ENCODE measurements around the gene RYR3.

Gene RYR3

DNA sequence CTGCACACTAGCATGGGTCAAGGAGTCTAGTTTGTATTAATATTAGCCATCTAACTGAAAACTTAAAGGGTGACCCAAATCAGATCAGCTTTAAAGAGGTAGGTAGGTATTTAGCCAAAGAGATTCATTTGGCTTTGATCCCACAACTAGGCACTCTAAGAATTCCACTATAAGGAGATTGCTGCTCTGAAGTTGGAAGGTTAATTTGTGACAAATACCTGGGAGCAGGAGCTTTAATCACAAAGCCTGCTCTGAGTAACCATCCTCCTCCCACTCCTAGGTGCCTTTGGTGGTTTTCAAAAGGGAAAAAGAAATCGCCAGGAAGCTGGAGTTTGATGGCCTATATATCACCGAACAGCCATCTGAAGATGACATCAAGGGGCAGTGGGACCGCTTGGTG is 537.2 kb downstream of the RYR3 start:
- Histone ChIP-seq H3K27me3 (replicated peaks; ENCODE audit: insufficient read depth, low read length) (no peaks in the 10 kb centered on the region), H3K79me2 (ENCODE audit: low read length) (no peaks in the 10 kb centered on the region), H3K27ac (ENCODE audit: low read length) (no peak overlapping the region), H2AFZ (ENCODE audit: low read length) (no peak overlapping the region), H3K4me2 (ENCODE audit: low read depth, low read length) (no peak overlapping the region), H3K36me3 (replicated peaks; ENCODE audit: insufficient read depth, low read length) (no peaks in the 10 kb centered on the region), H3F3A (ENCODE audit: insufficient read depth, low read length) (no peaks in the 10 kb centered on the region), H3K9me2 (replicated peaks; ENCODE audit: insufficient read depth, low read length) (no peaks in the 10 kb centered on the region), H3K4me3 (ENCODE audit: low read length) (no peak overlapping the region), H3K9ac (ENCODE audit: low read length) (no peak overlapping the region), H3K4me1 (ENCODE audit: low read length) (no peaks in the 10 kb centered on the region), H3K9me3 (replicated peaks; ENCODE audit: insufficient read depth, low read length) (no peaks in the 10 kb centered on the region), H4K20me1 (ENCODE audit: insufficient read depth, low read length) (no peaks in the 10 kb centered on the region)
- TF ChIP-seq CTCF (IDR thresholded peaks at IDR 0.05; ENCODE audit: low read length) (no peak), EZH2phosphoT487 (IDR thresholded peaks at IDR 0.05; ENCODE audit: low read length) (no peak), EZH2 (optimal IDR thresholded peaks at IDR 0.05; ENCODE audit: low read depth, low read length) (no peak)
- no peak for DNase-seq

DNA sequence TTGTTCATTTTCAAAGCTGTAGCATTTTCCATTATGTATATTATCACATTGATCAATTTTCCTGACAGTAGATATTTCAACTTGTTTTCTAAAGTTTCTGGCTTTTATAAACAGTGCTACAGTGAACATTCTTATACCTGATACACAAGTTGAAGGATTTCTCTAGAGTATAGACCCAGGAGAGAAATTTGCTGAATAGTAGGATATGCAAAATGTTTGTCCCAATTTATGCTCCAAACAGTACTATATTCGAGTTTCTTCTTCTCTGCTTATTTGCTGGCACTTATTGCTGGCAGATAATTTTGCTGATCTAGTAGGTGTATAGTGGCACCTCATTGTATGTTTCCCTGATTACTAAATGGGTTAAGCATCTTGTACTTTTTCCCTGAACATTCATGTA is 540.3 kb downstream of the RYR3 start:
- Histone ChIP-seq H3K27ac (ENCODE audit: low read length) (no peak overlapping the region), H3K4me2 (ENCODE audit: low read depth, low read length) (no peak overlapping the region), H3K9me3 (replicated peaks; ENCODE audit: insufficient read depth, low read length) (no peaks in the 10 kb centered on the region), H4K20me1 (ENCODE audit: insufficient read depth, low read length) (no peaks in the 10 kb centered on the region), H3K4me3 (ENCODE audit: low read length) (no peak overlapping the region), H3K27me3 (replicated peaks; ENCODE audit: insufficient read depth, low read length) (no peaks in the 10 kb centered on the region), H3K36me3 (replicated peaks; ENCODE audit: insufficient read depth, low read length) (no peaks in the 10 kb centered on the region), H3K4me1 (ENCODE audit: low read length) (no peaks in the 10 kb centered on the region), H3K79me2 (ENCODE audit: low read length) (no peaks in the 10 kb centered on the region), H3K9me2 (replicated peaks; ENCODE audit: insufficient read depth, low read length) (no peaks in the 10 kb centered on the region), H3F3A (ENCODE audit: insufficient read depth, low read length) (no peaks in the 10 kb centered on the region), H3K9ac (ENCODE audit: low read length) (no peak overlapping the region), H2AFZ (ENCODE audit: low read length) (no peak overlapping the region)
- no peak for DNase-seq
- no peak for TF ChIP-seq EZH2phosphoT487 (IDR thresholded peaks at IDR 0.05; ENCODE audit: low read length)
- TF ChIP-seq CTCF (IDR thresholded peaks at IDR 0.05; ENCODE audit: low read length), result no peak
- no peak for TF ChIP-seq EZH2 (optimal IDR thresholded peaks at IDR 0.05; ENCODE audit: low read depth, low read length)

DNA sequence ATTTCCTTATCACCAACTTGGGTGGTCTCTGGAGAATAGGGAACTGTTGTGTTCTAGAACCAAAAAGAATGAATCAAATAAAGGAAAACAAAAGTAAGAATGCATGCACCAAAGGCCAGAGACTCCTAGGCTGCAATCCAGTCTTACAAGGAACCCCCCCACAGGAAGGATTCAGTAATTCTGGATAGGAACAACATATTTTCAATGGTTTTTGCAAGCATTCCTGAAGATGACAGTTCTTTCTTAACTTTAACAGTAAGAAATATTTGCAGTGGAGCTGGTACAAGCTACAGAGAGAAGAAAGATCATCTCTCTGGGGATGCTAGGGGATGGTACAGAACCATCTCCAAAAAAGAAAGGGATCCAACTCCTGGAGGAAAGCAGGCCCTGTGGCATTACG is 541.3 kb downstream of the RYR3 start:
- Histone ChIP-seq H3K4me3 (ENCODE audit: low read length) (no peak overlapping the region), H3K27ac (ENCODE audit: low read length) (no peak overlapping the region), H3K9me3 (replicated peaks; ENCODE audit: insufficient read depth, low read length) (no peaks in the 10 kb centered on the region), H3K27me3 (replicated peaks; ENCODE audit: insufficient read depth, low read length) (no peaks in the 10 kb centered on the region), H3K9ac (ENCODE audit: low read length) (no peak overlapping the region), H4K20me1 (ENCODE audit: insufficient read depth, low read length) (no peaks in the 10 kb centered on the region), H3K79me2 (ENCODE audit: low read length) (no peaks in the 10 kb centered on the region), H3F3A (ENCODE audit: insufficient read depth, low read length) (no peaks in the 10 kb centered on the region), H3K4me2 (ENCODE audit: low read depth, low read length) (no peak overlapping the region), H3K36me3 (replicated peaks; ENCODE audit: insufficient read depth, low read length) (no peaks in the 10 kb centered on the region), H3K9me2 (replicated peaks; ENCODE audit: insufficient read depth, low read length) (no peaks in the 10 kb centered on the region), H2AFZ (ENCODE audit: low read length) (no peak overlapping the region), H3K4me1 (ENCODE audit: low read length) (no peaks in the 10 kb centered on the region)
- no peak for TF ChIP-seq EZH2 (optimal IDR thresholded peaks at IDR 0.05; ENCODE audit: low read depth, low read length)
- TF ChIP-seq EZH2phosphoT487 (IDR thresholded peaks at IDR 0.05; ENCODE audit: low read length), result no peak
- no peak for TF ChIP-seq CTCF (IDR thresholded peaks at IDR 0.05; ENCODE audit: low read length)
- DNase-seq, result no peak
